H9 (cell line): ENCODE data around the gene GBGT1. TPM values are rescaled to one million over a fixed set of nuclear protein-coding genes. Genes with fewer than 3 reads are reported as not detected.

Source experiments
- DNase-seq: peaks from one replicate; pipeline ENCODE4 v3.0.0-alpha.2; 2017
- H2AFZ ChIP-seq: one replicate; pipeline ENCODE4 v1.6.1; 2013; ENCODE audit warnings: mild to moderate bottlenecking, low read length, control low read depth, moderate library complexity
- H2AK5ac ChIP-seq: 2 replicates; pipeline ENCODE4 v1.6.1; 2013; ENCODE audit warnings: low read length, control low read depth, mixed read lengths; ENCODE audit not compliant: insufficient read length
- H2BK120ac ChIP-seq: one replicate; pipeline ENCODE4 v1.6.1; 2013; ENCODE audit warnings: low read depth, mild to moderate bottlenecking, low read length, control low read depth, inconsistent platforms; ENCODE audit not compliant: poor library complexity, severe bottlenecking
- H2BK12ac ChIP-seq: 2 replicates; pipeline ENCODE4 v1.6.1; 2013; ENCODE audit warnings: low read length, control low read depth, mixed read lengths, low read depth; ENCODE audit not compliant: insufficient read length
- H2BK15ac ChIP-seq: 2 replicates; pipeline ENCODE4 v1.6.1; 2013; ENCODE audit warnings: low read depth, low read length, control low read depth
- H2BK20ac ChIP-seq: one replicate; pipeline ENCODE4 v1.6.1; 2013; ENCODE audit warnings: low read depth, mild to moderate bottlenecking, low read length, control low read depth, inconsistent platforms; ENCODE audit not compliant: poor library complexity, severe bottlenecking
- H2BK5ac ChIP-seq: 2 replicates; pipeline ENCODE4 v1.6.1; 2013; ENCODE audit warnings: low read length, control low read depth, mixed read lengths; ENCODE audit not compliant: insufficient read length
- H3K14ac ChIP-seq: 2 replicates; pipeline ENCODE4 v1.6.1; 2013; ENCODE audit warnings: low read length, control low read depth; ENCODE audit not compliant: insufficient read depth
- H3K18ac ChIP-seq: 2 replicates; pipeline ENCODE4 v1.6.1; 2013; ENCODE audit warnings: low read depth, mild to moderate bottlenecking, mixed read lengths, low read length, control low read depth; ENCODE audit not compliant: insufficient read length
- H3K23ac ChIP-seq: 2 replicates; pipeline ENCODE4 v1.6.1; 2013; ENCODE audit warnings: low read length, control low read depth, mixed read lengths, low read depth; ENCODE audit not compliant: insufficient read length
- H3K23me2 ChIP-seq: 2 replicates; pipeline ENCODE4 v1.6.1; 2013; ENCODE audit warnings: low read depth, mild to moderate bottlenecking, mixed read lengths, low read length, control low read depth; ENCODE audit not compliant: insufficient read length, poor library complexity, severe bottlenecking
- H3K27ac ChIP-seq: 2 replicates; pipeline ENCODE4 v1.5.1; 2013; ENCODE audit warnings: low read length, control low read depth, mixed read lengths, low read depth; ENCODE audit not compliant: insufficient read length
- H3K27me3 ChIP-seq: 2 replicates; pipeline ENCODE4 v1.6.1; 2013; ENCODE audit warnings: low read length, control low read depth, inconsistent platforms; ENCODE audit not compliant: insufficient read depth
- H3K4ac ChIP-seq: 2 replicates; pipeline ENCODE4 v1.6.1; 2013; ENCODE audit warnings: low read depth, mild to moderate bottlenecking, control low read depth, inconsistent platforms, low read length, moderate library complexity
- H3K4me1 ChIP-seq: 2 replicates; pipeline ENCODE4 v1.6.1; 2013; ENCODE audit warnings: low read length, control low read depth, inconsistent platforms; ENCODE audit not compliant: insufficient read depth
- H3K4me2 ChIP-seq: 2 replicates; pipeline ENCODE4 v1.6.1; 2013; ENCODE audit warnings: low read length, control low read depth, mixed read lengths; ENCODE audit not compliant: insufficient read length, insufficient read depth
- H3K56ac ChIP-seq: 2 replicates; pipeline ENCODE4 v1.6.1; 2013; ENCODE audit warnings: low read depth, mild to moderate bottlenecking, mixed read lengths, low read length, control low read depth; ENCODE audit not compliant: insufficient read length
- H3K79me1 ChIP-seq: 2 replicates; pipeline ENCODE4 v1.6.1; 2013; ENCODE audit warnings: low read depth, mild to moderate bottlenecking, moderate library complexity, low read length, control low read depth, inconsistent platforms; ENCODE audit not compliant: insufficient read depth, poor library complexity, severe bottlenecking
- H3K79me2 ChIP-seq: 2 replicates; pipeline ENCODE4 v1.6.1; 2013; ENCODE audit warnings: low read length, control low read depth, inconsistent platforms; ENCODE audit not compliant: insufficient read depth
- H3K9ac ChIP-seq: 2 replicates; pipeline ENCODE4 v1.6.1; 2013; ENCODE audit warnings: low read length, control low read depth, mixed read lengths; ENCODE audit not compliant: insufficient read length; ENCODE audit errors: extremely low read depth
- H3K9me3 ChIP-seq: one replicate; pipeline ENCODE4 v1.6.1; 2013; ENCODE audit warnings: low read depth, low read length, inconsistent platforms; ENCODE audit not compliant: control insufficient read depth
- H3T11ph ChIP-seq: one replicate; pipeline ENCODE4 v1.6.1; 2013; ENCODE audit warnings: mild to moderate bottlenecking, low read length, control low read depth, inconsistent platforms
- H4K20me1 ChIP-seq: one replicate; pipeline ENCODE4 v1.6.1; 2013; ENCODE audit not compliant: control insufficient read depth, insufficient read length, insufficient read depth
- H4K5ac ChIP-seq: 2 replicates; pipeline ENCODE4 v1.6.1; 2013; ENCODE audit warnings: low read depth, mild to moderate bottlenecking, mixed read lengths, low read length, control low read depth; ENCODE audit not compliant: insufficient read length
- H4K8ac ChIP-seq: replicated peaks from 2 replicates; pipeline ENCODE4 v1.6.1; 2013; ENCODE audit warnings: low read length, control low read depth, mixed read lengths, low read depth; ENCODE audit not compliant: insufficient read length
- H4K91ac ChIP-seq: 2 replicates; pipeline ENCODE4 v1.6.1; 2013; ENCODE audit warnings: low read depth, mild to moderate bottlenecking, moderate library complexity, mixed read lengths, low read length, control low read depth; ENCODE audit not compliant: insufficient read length
- H3K27ac Mint-ChIP-seq, 3 experiments: 2 replicates in 2 of 3; 3 replicates in 1 of 3; pipeline ENCODE4 v1.8.0; 2020 to 2021; ENCODE audit warnings: mixed read lengths in 3 of 3, mild to moderate bottlenecking in 1 of 3, moderate library complexity in 1 of 3
- H3K27me3 Mint-ChIP-seq: 2 replicates; pipeline ENCODE4 v1.8.0; 2021; ENCODE audit warnings: low read depth, mild to moderate bottlenecking, moderate library complexity, mixed read lengths
- H3K36me3 Mint-ChIP-seq, 3 experiments: 2 replicates in 2 of 3; 3 replicates in 1 of 3; pipeline ENCODE4 v1.8.0; 2020 to 2021; ENCODE audit warnings: low read depth in 3 of 3, mixed read lengths in 3 of 3; ENCODE audit not compliant: insufficient read depth in 1 of 3
- H3K4me1 Mint-ChIP-seq, 2 experiments: 2 replicates each; pipeline ENCODE4 v1.8.0; 2020; ENCODE audit warnings: mixed read lengths in 2 of 2
- H3K4me3 Mint-ChIP-seq, 2 experiments: 2 replicates in 1 of 2; 3 replicates in 1 of 2; pipeline ENCODE4 v1.8.0; 2020 to 2021; ENCODE audit warnings: mild to moderate bottlenecking in 2 of 2, mixed read lengths in 2 of 2, moderate library complexity in 1 of 2
- H3K9me3 Mint-ChIP-seq, 2 experiments: 2 replicates in 1 of 2; 3 replicates in 1 of 2; pipeline ENCODE4 v1.8.0; 2020; ENCODE audit warnings: mild to moderate bottlenecking in 2 of 2, mixed read lengths in 2 of 2, moderate library complexity in 1 of 2
- WGBS: extraction: QIAGEN DNeasy Blood & Tissue Kit; methylation state at CpG from one replicate; pipeline ENCODE4 v1.1.7; 2013; ENCODE audit warnings: missing lambda C conversion rate, low lambda C conversion rate, mixed read lengths; ENCODE audit not compliant: insufficient read length; ENCODE audit errors: extremely low coverage; 5-methylcytosine and 5-hydroxymethylcytosine counted together
- total RNA-seq: library from RNA; stranded (reverse); gene quantifications from 2 replicates; pipeline ENCODE4 v1.2.1, GENCODE V29; 2021
- TF ChIP-seq, protein P1 (sequence below): fragments of 200-600 bp; sonication (generic); conservative IDR thresholded peaks from 3 replicates; pipeline ENCODE4 v1.8.0; 2021; ENCODE audit warnings: antibody characterized with exemption, mild to moderate bottlenecking

GBGT1 gene
- total RNA-seq, 1 experiment from 2014 or later = 9.3 TPM

DNA sequence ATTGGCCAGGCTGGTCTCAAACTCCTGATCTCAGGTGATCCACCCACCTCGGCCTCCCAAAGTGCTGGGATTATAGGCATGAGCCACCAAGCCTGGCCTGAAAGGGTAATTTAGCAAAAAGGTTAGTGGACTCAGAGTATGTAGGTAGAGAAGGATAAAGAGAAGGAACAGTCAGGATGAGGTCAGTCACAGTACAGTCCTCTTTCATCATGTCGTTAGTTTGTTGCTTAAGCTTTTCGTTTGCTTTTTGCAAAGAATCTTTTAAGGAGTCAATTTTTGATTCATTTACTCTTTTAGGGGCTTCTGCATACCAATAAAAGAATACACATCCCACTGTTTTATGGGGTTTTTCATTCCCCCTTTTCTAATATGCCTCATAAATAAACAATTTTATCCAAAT, 17.8 kb upstream of the GBGT1 start:
- Histone ChIP-seq H4K5ac (no peak overlapping the region), H2BK120ac (no peak overlapping the region), H3K27me3 (no peaks in the 10 kb centered on the region), H3K4ac (no peak overlapping the region), H3T11ph (no peak overlapping the region), H4K20me1 (no peaks in the 10 kb centered on the region), H2AFZ (no peak overlapping the region), H3K9me3 (no peaks in the 10 kb centered on the region), H3K56ac (no peak overlapping the region), H2BK5ac (no peak overlapping the region), H2AK5ac (no peak overlapping the region), H4K91ac (no peak overlapping the region), H2BK15ac (no peak overlapping the region), H3K4me2 (no peak overlapping the region), H3K27ac (no peak overlapping the region), H3K79me2 (no peaks in the 10 kb centered on the region), H3K4me1 (no peaks in the 10 kb centered on the region), H3K23ac (no peak overlapping the region), H4K8ac (no peak overlapping the region), H3K79me1 (no peaks in the 10 kb centered on the region), H3K14ac (no peak overlapping the region), H3K23me2 (no peaks in the 10 kb centered on the region), H2BK20ac (no peak overlapping the region), H2BK12ac (no peak overlapping the region), H3K18ac (no peak overlapping the region), H3K9ac (no peak overlapping the region)
- no peak overlapping the region for H3K27ac Mint-ChIP-seq
- no CpG with 5 or more reads among the region's 3 CpGs for WGBS
- H3K27me3 Mint-ChIP-seq = peaks cover 52% of the 10 kb centered on the region
- no peak overlapping the region for H3K4me3 Mint-ChIP-seq
- H3K4me1 Mint-ChIP-seq = peaks cover 0 to 2% of the 10 kb centered on the region in 2 experiments; a peak in 1 of 4 replicates
- H3K9me3 Mint-ChIP-seq = no peaks in the 10 kb centered on the region; a peak in 1 of 5 replicates
- H3K36me3 Mint-ChIP-seq = no peaks in the 10 kb centered on the region
- TF ChIP-seq, protein P1, sequence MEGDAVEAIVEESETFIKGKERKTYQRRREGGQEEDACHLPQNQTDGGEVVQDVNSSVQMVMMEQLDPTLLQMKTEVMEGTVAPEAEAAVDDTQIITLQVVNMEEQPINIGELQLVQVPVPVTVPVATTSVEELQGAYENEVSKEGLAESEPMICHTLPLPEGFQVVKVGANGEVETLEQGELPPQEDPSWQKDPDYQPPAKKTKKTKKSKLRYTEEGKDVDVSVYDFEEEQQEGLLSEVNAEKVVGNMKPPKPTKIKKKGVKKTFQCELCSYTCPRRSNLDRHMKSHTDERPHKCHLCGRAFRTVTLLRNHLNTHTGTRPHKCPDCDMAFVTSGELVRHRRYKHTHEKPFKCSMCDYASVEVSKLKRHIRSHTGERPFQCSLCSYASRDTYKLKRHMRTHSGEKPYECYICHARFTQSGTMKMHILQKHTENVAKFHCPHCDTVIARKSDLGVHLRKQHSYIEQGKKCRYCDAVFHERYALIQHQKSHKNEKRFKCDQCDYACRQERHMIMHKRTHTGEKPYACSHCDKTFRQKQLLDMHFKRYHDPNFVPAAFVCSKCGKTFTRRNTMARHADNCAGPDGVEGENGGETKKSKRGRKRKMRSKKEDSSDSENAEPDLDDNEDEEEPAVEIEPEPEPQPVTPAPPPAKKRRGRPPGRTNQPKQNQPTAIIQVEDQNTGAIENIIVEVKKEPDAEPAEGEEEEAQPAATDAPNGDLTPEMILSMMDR = no peak
- DNase-seq = no peak
